22Rv1 (cell line): ENCODE results near the gene TNS1.

ENCODE experiments used
- CTCF ChIP-seq: fragments of 450-650 bp; IDR thresholded peaks from 2 replicates; pipeline ENCODE4 v1.5.1; 2017; ENCODE audit warnings: mild to moderate bottlenecking
- ZFX ChIP-seq: fragments of 450-650 bp; IDR thresholded peaks from 2 replicates; pipeline ENCODE4 v1.6.1; 2017; ENCODE audit warnings: antibody characterized with exemption, borderline replicate concordance

DNA sequence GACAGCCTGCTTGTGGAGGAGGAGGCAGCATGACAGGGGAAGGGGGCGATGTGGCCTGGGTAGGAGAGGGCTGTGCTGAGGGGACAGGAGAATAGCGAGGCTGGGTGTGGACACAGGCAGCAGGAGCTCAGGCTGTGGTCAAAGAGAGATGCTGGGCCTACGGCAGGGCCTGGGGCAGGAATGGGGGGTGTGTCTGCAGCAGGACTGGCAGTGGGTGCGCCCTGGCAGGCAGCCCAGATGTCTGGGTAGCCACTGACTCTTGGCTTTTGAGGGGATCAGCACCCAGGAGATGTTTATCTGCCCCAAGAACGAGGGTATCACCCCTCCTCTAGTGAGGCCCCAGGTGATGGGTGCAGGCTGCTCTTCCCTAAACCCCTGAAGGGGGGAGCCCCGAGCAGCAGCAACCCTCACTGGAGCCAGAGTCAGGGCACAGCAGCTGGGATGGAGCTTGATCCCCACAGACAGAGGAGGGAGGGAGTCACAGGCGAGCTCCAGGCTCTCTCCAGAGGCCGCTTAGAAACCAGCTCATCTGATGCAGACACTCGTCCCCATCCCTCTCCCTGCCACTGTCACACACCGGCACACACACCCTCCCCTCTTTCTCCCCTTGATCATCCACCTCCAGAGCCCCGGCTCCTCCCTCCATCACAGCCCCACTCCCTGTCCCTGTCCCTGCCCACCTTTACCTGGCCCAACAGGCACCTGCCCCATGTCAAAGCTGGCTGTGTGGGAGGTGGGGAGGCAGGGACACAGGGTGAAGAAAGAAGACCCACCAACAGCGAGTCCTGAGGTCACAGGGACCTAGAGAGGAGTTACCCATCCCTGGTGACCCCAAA lies 29.8 kb upstream of the TNS1 start:
- TF ChIP-seq CTCF (no peak), ZFX (no peak)
